ENCODE measurements around the gene PRKD2. TPM values are rescaled to one million over a fixed set of nuclear protein-coding genes. Genes with fewer than 3 reads are reported as not detected.
"Not testable (repeated sequence)": the region's sequence is repeated elsewhere in the genome, so short reads cannot be mapped to it uniquely, and the experiment has no call there.

PRKD2 gene
- total RNA-seq, 4 donors from 2014 or later = 57.0 to 88.8 (median 64.0) TPM

DNA sequence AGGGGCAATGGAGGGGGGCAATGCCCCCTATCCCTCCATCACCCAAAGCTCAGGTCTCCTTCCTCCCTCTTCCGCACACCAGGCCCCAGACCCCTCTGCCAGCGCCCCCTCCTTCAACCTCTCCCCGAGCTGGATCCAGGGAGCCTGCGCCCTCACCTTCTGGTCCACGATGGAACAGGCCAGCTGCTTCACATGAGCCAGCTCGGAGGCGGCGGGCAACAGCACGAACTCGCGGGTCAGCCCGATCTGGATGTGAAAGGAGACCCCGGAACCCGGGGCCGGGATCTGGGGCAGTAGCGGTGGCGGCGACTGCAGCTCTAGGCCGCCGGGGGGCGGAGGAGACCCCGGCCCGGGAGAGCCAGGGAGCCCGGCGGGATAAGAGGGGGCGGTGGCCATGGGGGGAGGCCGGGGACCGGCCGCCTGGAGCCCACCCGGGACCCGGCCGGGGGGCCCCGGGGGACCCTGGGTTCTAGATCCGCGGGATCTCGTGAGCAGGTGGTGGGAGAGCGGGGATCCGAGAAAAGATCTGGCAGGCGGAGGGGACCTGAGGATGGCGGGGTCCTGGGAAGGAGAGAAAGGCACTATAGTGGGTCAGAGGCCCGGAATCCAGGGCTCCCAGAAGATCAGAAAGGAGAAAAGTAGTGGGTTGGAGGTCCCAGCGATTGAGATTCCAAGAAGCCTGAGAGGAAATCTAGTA, 791 bp downstream of the PRKD2 start:
- peak overlapping the region; percentile 91 to 95 (median 93) for H3K27ac ChIP-seq
- DNase-seq = peak in 1 of 3 donors; percentile 38
- TF ChIP-seq CTCF (IDR thresholded peaks at IDR 0.05) (no peak), POLR2A (IDR thresholded peaks at IDR 0.05) (no peak)
- H3K27me3 ChIP-seq = no peaks in the 10 kb centered on the region
- H3K36me3 ChIP-seq = peaks cover 0 to 21% (median 0%) of the 10 kb centered on the region in 3 donors
- H3K4me1 ChIP-seq = peaks cover 0 to 36% (median 30%) of the 10 kb centered on the region in 4 donors
- peak overlapping the region; percentile 70 to 92 (median 86) for H3K4me3 ChIP-seq
- no peaks in the 10 kb centered on the region for H3K9me3 ChIP-seq

DNA sequence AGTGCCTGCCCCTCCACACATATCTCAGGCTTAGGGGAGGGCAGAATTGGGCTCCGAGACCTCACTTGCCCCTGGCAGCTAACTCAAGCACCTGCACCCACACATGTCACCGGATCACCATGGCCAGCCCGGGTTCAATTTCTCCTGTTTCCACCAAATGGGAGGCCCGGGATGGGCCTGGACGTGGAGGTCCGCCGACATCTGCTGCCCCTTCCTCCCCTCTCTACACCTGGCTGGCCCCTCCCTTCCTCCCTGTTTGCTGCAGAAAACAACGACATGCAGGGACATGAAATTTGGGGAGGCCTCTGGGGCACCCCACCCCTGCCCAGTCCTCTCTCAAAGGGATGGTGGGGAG, 1.3 kb downstream of the PRKD2 start:
- no peaks in the 10 kb centered on the region for H3K9me3 ChIP-seq
- DNase-seq = peak in 1 of 3 donors; percentile 35
- TF ChIP-seq CTCF (IDR thresholded peaks at IDR 0.05) (no peak), POLR2A (IDR thresholded peaks at IDR 0.05) (no peak)
- peak overlapping the region; percentile 70 to 92 (median 86) for H3K4me3 ChIP-seq
- peaks cover 0 to 18% (median 0%) of the 10 kb centered on the region in 3 donors for H3K36me3 ChIP-seq
- H3K27me3 ChIP-seq = no peaks in the 10 kb centered on the region
- H3K27ac ChIP-seq = peak overlapping the region; percentile 91 to 95 (median 93)
- H3K4me1 ChIP-seq = peaks cover 0 to 36% (median 30%) of the 10 kb centered on the region in 4 donors

- TF ChIP-seq POLR2A (IDR thresholded peaks at IDR 0.05) (peak; percentile 18 to 53), CTCF (IDR thresholded peaks at IDR 0.05) (no peak)
- no peaks in the 10 kb centered on the region for H3K27me3 ChIP-seq
- H3K9me3 ChIP-seq = no peaks in the 10 kb centered on the region
- peak overlapping the region; percentile 91 to 95 (median 93) for H3K27ac ChIP-seq
- peaks cover 0 to 18% (median 0%) of the 10 kb centered on the region in 3 donors for H3K36me3 ChIP-seq
- peak in 1 of 3 donors; percentile 83 for DNase-seq
- peak overlapping the region; percentile 62 to 92 (median 76) for H3K4me3 ChIP-seq
- H3K4me1 ChIP-seq = peaks cover 0 to 29% (median 26%) of the 10 kb centered on the region in 4 donors
These were observed 2.3 kb downstream of the PRKD2 start for GRCh38 chr19:46714444-46715106.

DNA sequence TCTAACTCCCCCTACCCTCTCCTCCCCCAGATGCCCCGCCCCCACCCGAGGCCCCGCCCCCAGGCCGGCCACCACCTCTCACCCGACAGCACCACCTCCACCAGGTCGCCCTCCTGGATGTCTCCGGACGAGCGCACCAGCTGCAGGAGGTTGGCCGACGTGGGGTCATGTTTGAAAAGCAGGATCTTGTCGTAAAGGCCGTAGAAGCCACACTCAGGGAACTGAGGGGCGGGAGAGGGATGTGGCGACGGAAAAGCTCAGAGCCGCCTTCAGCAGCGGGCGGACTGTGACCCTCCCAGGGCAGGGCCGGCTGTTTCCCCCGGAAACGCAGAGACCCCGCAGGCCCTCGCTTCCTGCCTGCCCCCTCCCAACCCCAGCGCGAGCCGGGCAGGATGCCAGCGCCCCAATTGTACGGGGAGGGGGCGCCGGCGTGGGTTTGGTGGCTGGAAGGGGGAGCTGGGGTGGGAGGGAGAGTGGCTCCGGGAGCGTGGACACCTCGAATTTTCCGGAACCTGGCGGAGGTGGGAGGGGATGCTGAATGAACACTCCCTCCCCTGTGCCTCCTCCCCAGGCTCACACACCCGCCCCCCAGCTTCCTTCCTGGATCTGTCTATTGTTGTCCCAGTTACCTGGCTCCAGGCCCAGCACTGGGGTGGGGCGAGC, 3.0 kb downstream of the PRKD2 start:
- Histone ChIP-seq H3K27me3 (no peaks in the 10 kb centered on the region), H3K36me3 (peaks cover 0 to 25% (median 0%) of the 10 kb centered on the region in 3 donors), H3K27ac (peak overlapping the region; percentile 91 to 95 (median 93)), H3K4me1 (peaks cover 0 to 26% (median 21%) of the 10 kb centered on the region in 4 donors), H3K9me3 (no peaks in the 10 kb centered on the region), H3K4me3 (peak overlapping the region; percentile 62 to 92 (median 76))
- DNase-seq = peak; percentile 89 to 97 (median 97)
- TF ChIP-seq CTCF (IDR thresholded peaks at IDR 0.05) (no peak), POLR2A (IDR thresholded peaks at IDR 0.05) (no peak)

GRCh38 chr19:46712768-46713338, 4.1 kb downstream of the PRKD2 start:
- H3K27ac ChIP-seq = peak overlapping the region in 1 of 4 donors; percentile 91
- not testable (repeated sequence) for H3K9me3 ChIP-seq, H3K27me3 ChIP-seq, DNase-seq, H3K4me3 ChIP-seq
- peaks cover 0 to 31% (median 0%) of the 10 kb centered on the region in 3 donors for H3K36me3 ChIP-seq
- H3K4me1 ChIP-seq = peaks cover 0 to 17% (median 12%) of the 10 kb centered on the region in 4 donors

All from Peyer's patch (tissue), 4 donors.